Upper lobe of left lung (tissue), 4 donors: ENCODE data around the gene CHAC1.

Experiments
- CTCF ChIP-seq, 6 experiments: fragments of 450-650 bp in 4 of 6; fragments of 200-600 bp in 2 of 6; sonication (generic) in 2 of 6; IDR thresholded peaks; one replicate each; pipeline ENCODE4 v1.5.1; 2016 to 2019; ENCODE audit warnings: antibody characterized with exemption in 6 of 6
- EP300 ChIP-seq, 4 donors: sonication (generic); formaldehyde crosslinking; IDR thresholded peaks; one replicate each; pipeline ENCODE4 v1.5.1; 2017; ENCODE audit warnings: antibody characterized with exemption in 4 of 4, control low read depth in 2 of 4
- POLR2A ChIP-seq, 4 donors: fragments of 450-650 bp; IDR thresholded peaks; one replicate each; pipeline ENCODE4 v1.5.1; 2016 to 2017; ENCODE audit warnings: antibody characterized with exemption in 4 of 4, mild to moderate bottlenecking in 2 of 4
- POLR2AphosphoS5 ChIP-seq, 2 donors: sonication (generic); formaldehyde crosslinking; IDR thresholded peaks; one replicate each; pipeline ENCODE4 v1.5.1; 2017; ENCODE audit warnings: antibody characterized with exemption in 2 of 2

- TF ChIP-seq CTCF (IDR thresholded peaks at IDR 0.05) (no peak), POLR2A (IDR thresholded peaks at IDR 0.05) (no peak), POLR2AphosphoS5 (IDR thresholded peaks at IDR 0.05) (no peak), EP300 (IDR thresholded peaks at IDR 0.05) (no peak)
These were observed 34.9 kb downstream of the CHAC1 start for GRCh38 chr15:40988156-40988555.
